HCT116 (cell line): ENCODE data around the gene LRRC4B.

Experiments
- POLR2A ChIP-seq: IDR thresholded peaks from 2 replicates; pipeline ENCODE4 v1.7.0; 2011; ENCODE audit warnings: borderline replicate concordance; ENCODE audit not compliant: insufficient read depth, insufficient read length; ENCODE audit errors: extremely low read depth
- RAD21 ChIP-seq: IDR thresholded peaks from 2 replicates; pipeline ENCODE4 v1.6.1; 2012; ENCODE audit warnings: low read depth, mild to moderate bottlenecking

DNA sequence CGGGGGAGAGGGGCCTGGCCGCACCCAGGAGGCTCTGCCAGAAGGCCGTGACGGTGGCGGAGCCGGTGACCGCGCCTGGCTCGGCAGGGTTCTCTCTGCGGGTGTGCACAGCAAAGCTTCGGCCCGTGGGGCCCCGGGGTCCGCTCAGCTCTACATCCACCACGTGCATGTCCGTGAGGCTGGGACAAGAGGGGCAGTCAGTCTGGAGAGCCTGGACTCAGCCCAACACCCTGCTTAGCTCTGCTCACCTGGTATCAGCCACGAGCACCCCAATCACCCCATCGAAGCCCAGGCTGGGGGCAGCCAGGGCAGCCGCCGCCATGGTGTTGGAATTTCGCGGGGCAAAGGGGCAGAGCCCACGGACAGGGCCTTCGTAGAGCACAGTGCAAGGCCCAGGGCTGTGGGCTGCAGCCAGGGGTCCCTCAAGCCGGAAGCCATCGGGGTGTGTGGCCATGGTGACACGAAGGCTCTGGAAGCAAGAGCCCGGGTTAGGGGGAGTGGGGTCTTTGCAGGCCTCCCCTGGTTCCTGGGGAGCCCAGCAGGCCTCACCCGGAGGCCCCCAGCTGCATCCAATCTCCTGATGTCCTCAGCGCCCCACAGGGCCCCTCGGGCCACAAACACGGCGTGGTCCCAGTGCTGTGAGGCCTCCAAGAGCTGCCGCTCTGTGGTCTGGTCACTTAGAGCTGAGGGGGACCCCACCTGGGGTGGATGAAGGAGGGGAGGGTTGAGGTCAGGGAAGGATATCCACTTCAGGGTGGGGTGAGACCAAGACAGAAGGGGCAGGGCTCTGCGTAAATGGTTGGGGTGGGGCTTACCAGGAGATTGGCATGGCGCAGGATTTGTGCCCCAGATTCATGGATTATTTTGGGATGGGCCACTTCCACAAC lies 55.9 kb downstream of the LRRC4B start:
- TF ChIP-seq RAD21 (no peak), POLR2A (no peak)
